UCSD-AML1 (cell line): ENCODE data around the gene CARD11.
"Not testable (repeated sequence)": the region's sequence is repeated elsewhere in the genome, so short reads cannot be mapped to it uniquely, and the experiment has no call there.

Source experiments
- DNase-seq: peaks from one replicate; lab custom pipeline; 2025; ENCODE audit not compliant: unreplicated experiment; lab: John Stamatoyannopoulos, UW

Gene CARD11

GRCh38 chr7:3065724-3066143 lies 22.1 kb upstream of the CARD11 start:
- peak; percentile 25 for DNase-seq

GRCh38 chr7:3064067-3064466 lies 20.4 kb upstream of the CARD11 start:
- DNase-seq: no peak

- DNase-seq: no peak
Observed at GRCh38 chr7:3063016-3063753, 19.5 kb upstream of the CARD11 start.

- DNase-seq: no peak
Observed at GRCh38 chr7:3057066-3057420, 13.4 kb upstream of the CARD11 start.

GRCh38 chr7:3056234-3057065 lies 12.8 kb upstream of the CARD11 start:
- DNase-seq: no peak

- DNase-seq: no peak
Observed at GRCh38 chr7:3055626-3056025, 12.0 kb upstream of the CARD11 start.

GRCh38 chr7:3042861-3043489 lies 692 bp downstream of the CARD11 start:
- no peak for DNase-seq

GRCh38 chr7:3041986-3042675 lies 1.5 kb downstream of the CARD11 start:
- DNase-seq: no peak

GRCh38 chr7:3039787-3040186 lies 3.9 kb downstream of the CARD11 start:
- no peak for DNase-seq

- DNase-seq: not testable (repeated sequence)
Observed at GRCh38 chr7:3038011-3038410, 5.7 kb downstream of the CARD11 start.

- no peak for DNase-seq
Observed at GRCh38 chr7:3037259-3037658, 6.4 kb downstream of the CARD11 start.

- DNase-seq: no peak
Observed at GRCh38 chr7:3034591-3035150, 9.0 kb downstream of the CARD11 start.

GRCh38 chr7:3033581-3033980 lies 10.1 kb downstream of the CARD11 start:
- no peak for DNase-seq

- no peak for DNase-seq
Observed at GRCh38 chr7:3033136-3033535, 10.5 kb downstream of the CARD11 start.

GRCh38 chr7:3032256-3032655 lies 11.4 kb downstream of the CARD11 start:
- DNase-seq: no peak

- DNase-seq: no peak
Observed at GRCh38 chr7:3029138-3029537, 14.5 kb downstream of the CARD11 start.

GRCh38 chr7:3028758-3029093 lies 14.9 kb downstream of the CARD11 start:
- no peak for DNase-seq

- DNase-seq: no peak
Observed at GRCh38 chr7:3028071-3028757, 15.5 kb downstream of the CARD11 start.

- DNase-seq: no peak
Observed at GRCh38 chr7:3027005-3027845, 16.4 kb downstream of the CARD11 start.

- DNase-seq: no peak
Observed at GRCh38 chr7:3025616-3026015, 18.1 kb downstream of the CARD11 start.
